Panc1 (cell line): ENCODE data around the gene RABGGTA.

Experiments
- CTCF ChIP-seq: fragments of 450-650 bp; IDR thresholded peaks from 2 replicates; pipeline ENCODE4 v1.5.1; 2017; ENCODE audit warnings: mild to moderate bottlenecking
- POLR2AphosphoS5 ChIP-seq: IDR thresholded peaks from 2 replicates; pipeline ENCODE4 v1.6.1; 2012; ENCODE audit warnings: mild to moderate bottlenecking, low read depth, low read length, moderate library complexity
- REST ChIP-seq, 2 experiments: IDR thresholded peaks; 2 replicates each; pipeline ENCODE4 v1.6.1; 2011 to 2012; ENCODE audit warnings: low read depth in 2 of 2, control low read depth in 1 of 2, low read length in 1 of 2, mild to moderate bottlenecking in 1 of 2, moderate library complexity in 1 of 2; ENCODE audit not compliant: insufficient read depth in 1 of 2
- SIN3A ChIP-seq: IDR thresholded peaks from 2 replicates; pipeline ENCODE4 v1.6.1; 2012; ENCODE audit warnings: low read depth, mild to moderate bottlenecking, low read length, moderate library complexity, borderline replicate concordance; ENCODE audit not compliant: insufficient read depth
- TCF7L2 ChIP-seq: IDR thresholded peaks from 2 replicates; pipeline ENCODE4 v1.6.1; 2011; ENCODE audit warnings: mild to moderate bottlenecking, low read depth, low read length, inconsistent platforms

GRCh38 chr14:24264298-24264697, 7.1 kb downstream of the RABGGTA start:
- TF ChIP-seq POLR2AphosphoS5 (no peak), SIN3A (no peak), REST (IDR thresholded peaks at IDR 0.05; ENCODE audit: insufficient read depth in 1 of 2, low read depth in 2 of 2, low read length in 1 of 2) (no peak), CTCF (no peak), TCF7L2 (no peak)
